GM19455 (cell line): ENCODE measurements around the gene ZNF236.
A peak's percentile ranks its signal among the peaks of the same experiment; 100 is the strongest.

Source experiments
- ATAC-seq: cut with Tn5 transposase; IDR thresholded peaks from one replicate; pipeline ENCODE4 v1.9.1; 2021; ENCODE audit not compliant: unreplicated experiment

Gene ZNF236

GRCh38 chr18:76859474-76860339 lies 37.4 kb downstream of the ZNF236 start:
- peak; percentile 57 for ATAC-seq

GRCh38 chr18:76860411-76860810 lies 38.1 kb downstream of the ZNF236 start:
- ATAC-seq = no peak

GRCh38 chr18:76866666-76867065 lies 44.3 kb downstream of the ZNF236 start:
- no peak for ATAC-seq

GRCh38 chr18:76873311-76873710 lies 51.0 kb downstream of the ZNF236 start:
- ATAC-seq = no peak

GRCh38 chr18:76873713-76874112 lies 51.4 kb downstream of the ZNF236 start:
- ATAC-seq = no peak

- no peak for ATAC-seq
Observed at GRCh38 chr18:76874642-76875389, 52.5 kb downstream of the ZNF236 start.

- no peak for ATAC-seq
Observed at GRCh38 chr18:76875390-76876325, 53.3 kb downstream of the ZNF236 start.

GRCh38 chr18:76878426-76878825 lies 56.1 kb downstream of the ZNF236 start:
- no peak for ATAC-seq

- no peak for ATAC-seq
Observed at GRCh38 chr18:76880026-76880425, 57.7 kb downstream of the ZNF236 start.

- ATAC-seq = no peak
Observed at GRCh38 chr18:76881744-76882143, 59.4 kb downstream of the ZNF236 start.

- ATAC-seq = no peak
Observed at GRCh38 chr18:76882146-76882545, 59.8 kb downstream of the ZNF236 start.

- ATAC-seq = no peak
Observed at GRCh38 chr18:76885001-76885400, 62.6 kb downstream of the ZNF236 start.

GRCh38 chr18:76886112-76886511 lies 63.8 kb downstream of the ZNF236 start:
- no peak for ATAC-seq

GRCh38 chr18:76889091-76889699 lies 66.8 kb downstream of the ZNF236 start:
- ATAC-seq = no peak

- no peak for ATAC-seq
Observed at GRCh38 chr18:76892832-76893231, 70.5 kb downstream of the ZNF236 start.

- ATAC-seq = no peak
Observed at GRCh38 chr18:76894566-76895346, 72.4 kb downstream of the ZNF236 start.

GRCh38 chr18:76895498-76895897 lies 73.1 kb downstream of the ZNF236 start:
- no peak for ATAC-seq

- ATAC-seq = no peak
Observed at GRCh38 chr18:76896677-76897076, 74.3 kb downstream of the ZNF236 start.

- ATAC-seq = no peak
Observed at GRCh38 chr18:76897257-76897656, 74.9 kb downstream of the ZNF236 start.

- no peak for ATAC-seq
Observed at GRCh38 chr18:76903386-76903785, 81.0 kb downstream of the ZNF236 start.
